Epithelial cell of proximal tubule (primary cell): ENCODE measurements around the gene CFAP300. TPM values are rescaled to one million over a fixed set of nuclear protein-coding genes. Genes with fewer than 3 reads are reported as not detected.

Experiments
- DNase-seq: peaks from one replicate; pipeline ENCODE4 v3.0.0-alpha.2; 2011; ENCODE audit warnings: low read depth
- H3K4me3 ChIP-seq: 2 replicates; pipeline ENCODE4 v1.5.1; 2011; ENCODE audit warnings: low read depth, mild to moderate bottlenecking, low read length
- CTCF ChIP-seq: conservative IDR thresholded peaks from 2 replicates; pipeline ENCODE4 v1.5.1; 2012; ENCODE audit warnings: low read depth, mild to moderate bottlenecking, low read length
- total RNA-seq: library from RNA; depleted of rRNA; stranded (reverse); fragments of >200 nt; gene quantifications from 2 replicates; pipeline ENCODE4 v1.2.3, GENCODE V29; 2015

The CFAP300 gene
- total RNA-seq, 1 donor from 2014 or later, result 10.0 TPM

GRCh38 chr11:102010776-102011494 is 36.3 kb upstream of the CFAP300 start:
- no peak overlapping the region for H3K4me3 ChIP-seq
- TF ChIP-seq CTCF, result no peak
- DNase-seq, result peak; percentile 46

- no peak for DNase-seq
- TF ChIP-seq CTCF, result no peak
- H3K4me3 ChIP-seq, result no peak overlapping the region
These were observed 34.3 kb upstream of the CFAP300 start for GRCh38 chr11:102012946-102013345.

GRCh38 chr11:102014756-102015155 is 32.5 kb upstream of the CFAP300 start:
- DNase-seq, result no peak
- no peak for TF ChIP-seq CTCF
- H3K4me3 ChIP-seq, result no peak overlapping the region

- DNase-seq, result no peak
- H3K4me3 ChIP-seq, result no peak overlapping the region
- no peak for TF ChIP-seq CTCF
These were observed 30.2 kb upstream of the CFAP300 start for GRCh38 chr11:102017026-102017425.

GRCh38 chr11:102026217-102026616 is 21.0 kb upstream of the CFAP300 start:
- H3K4me3 ChIP-seq, result no peak overlapping the region
- no peak for TF ChIP-seq CTCF
- no peak for DNase-seq

- DNase-seq, result no peak
- H3K4me3 ChIP-seq, result no peak overlapping the region
- no peak for TF ChIP-seq CTCF
These were observed 20.3 kb upstream of the CFAP300 start for GRCh38 chr11:102026959-102027358.

GRCh38 chr11:102036757-102037156 is 10.5 kb upstream of the CFAP300 start:
- DNase-seq, result no peak
- H3K4me3 ChIP-seq, result no peak overlapping the region
- no peak for TF ChIP-seq CTCF
